Neural cell (in vitro differentiated cells): Measurements from ENCODE around the gene RAB3IL1. TPM values are rescaled to one million over a fixed set of nuclear protein-coding genes. Genes with fewer than 3 reads are reported as not detected.
"Not testable (repeated sequence)": the region's sequence is repeated elsewhere in the genome, so short reads cannot be mapped to it uniquely, and the experiment has no call there.

Experiments
- H2AFZ ChIP-seq: fragments of 200-600, 300-800 bp; sonication (generic), shearing (Covaris generic); 2 replicates; pipeline ENCODE4 v1.6.0; 2014; ENCODE audit warnings: low read depth, mild to moderate bottlenecking, antibody characterized with exemption, low read length, moderate library complexity
- H3F3A ChIP-seq: fragments of 200-600 bp; shearing (Covaris generic); 2 replicates; pipeline ENCODE4 v1.6.1; 2016; ENCODE audit warnings: mild to moderate bottlenecking, moderate library complexity, mixed read lengths, antibody characterized with exemption, low read length; ENCODE audit not compliant: insufficient read depth, poor library complexity, severe bottlenecking
- H3K27ac ChIP-seq: fragments of 200-600, 300-800 bp; sonication (generic), shearing (Covaris generic); 2 replicates; pipeline ENCODE4 v1.5.1; 2014; ENCODE audit warnings: mild to moderate bottlenecking, low read length, moderate library complexity
- H3K27me3 ChIP-seq: fragments of 300-800, 200-600 bp; sonication (generic), shearing (Covaris generic); 2 replicates; pipeline ENCODE4 v1.6.0; 2014; ENCODE audit warnings: mild to moderate bottlenecking, low read depth, low read length, moderate library complexity; ENCODE audit not compliant: insufficient read depth
- H3K36me3 ChIP-seq: fragments of 300-800, 200-600 bp; sonication (generic), shearing (Covaris generic); 2 replicates; pipeline ENCODE4 v1.5.1; 2014; ENCODE audit warnings: mild to moderate bottlenecking, antibody characterized with exemption, low read length, moderate library complexity; ENCODE audit not compliant: insufficient read depth
- H3K4me2 ChIP-seq: fragments of 300-800, 200-600 bp; sonication (generic), shearing (Covaris generic); 2 replicates; pipeline ENCODE4 v1.6.0; 2014; ENCODE audit warnings: mild to moderate bottlenecking, low read length
- H3K4me3 ChIP-seq: fragments of 300-800, 200-600 bp; sonication (generic), shearing (Covaris generic); 2 replicates; pipeline ENCODE4 v1.5.1; 2014; ENCODE audit warnings: mild to moderate bottlenecking, low read length, moderate library complexity
- H3K79me2 ChIP-seq: fragments of 200-600 bp; shearing (Covaris generic); replicated peaks from 2 replicates; pipeline ENCODE4 v1.6.0; 2014; ENCODE audit warnings: mild to moderate bottlenecking, low read length, moderate library complexity; ENCODE audit not compliant: insufficient read depth
- H3K9ac ChIP-seq: fragments of 300-800, 200-600 bp; sonication (generic), shearing (Covaris generic); 2 replicates; pipeline ENCODE4 v1.6.1; 2016; ENCODE audit warnings: mild to moderate bottlenecking, low read length, mixed read lengths
- H3K9me2 ChIP-seq: fragments of 200-600 bp; shearing (Covaris generic); 2 replicates; pipeline ENCODE4 v1.6.1; 2016; ENCODE audit warnings: mild to moderate bottlenecking, low read length, mixed read lengths; ENCODE audit not compliant: insufficient read depth
- H3K9me3 ChIP-seq: fragments of 200-600, 300-800 bp; sonication (generic), shearing (Covaris generic); 2 replicates; pipeline ENCODE4 v1.6.1; 2016; ENCODE audit warnings: mild to moderate bottlenecking, mixed run types, low read length, moderate library complexity, mixed read lengths
- H4K20me1 ChIP-seq: fragments of 200-600 bp; shearing (Covaris generic); 2 replicates; pipeline ENCODE4 v1.6.1; 2016; ENCODE audit warnings: mild to moderate bottlenecking, mixed run types; ENCODE audit not compliant: insufficient read depth
- EP300 ChIP-seq: fragments of 450-650 bp; conservative IDR thresholded peaks from 2 replicates; pipeline ENCODE4 v1.6.1; 2014; ENCODE audit warnings: antibody characterized with exemption, mild to moderate bottlenecking, moderate library complexity; ENCODE audit not compliant: poor library complexity, severe bottlenecking
- EZH2 ChIP-seq: fragments of 200-600, 300-800 bp; shearing (Covaris generic), sonication (generic); IDR thresholded peaks from 2 replicates; pipeline ENCODE4 v1.6.1; 2014; ENCODE audit warnings: antibody characterized with exemption, low read length, borderline replicate concordance, mild to moderate bottlenecking; ENCODE audit not compliant: insufficient read depth, poor library complexity, severe bottlenecking
- MXI1 ChIP-seq: fragments of 450-650 bp; conservative IDR thresholded peaks from 2 replicates; pipeline ENCODE4 v1.6.1; 2014; ENCODE audit warnings: antibody characterized with exemption, mild to moderate bottlenecking; ENCODE audit not compliant: poor library complexity, severe bottlenecking
- POLR2AphosphoS5 ChIP-seq: IDR thresholded peaks from 2 replicates; pipeline ENCODE4 v1.6.1; 2012
- RAD21 ChIP-seq: fragments of 450-650 bp; conservative IDR thresholded peaks from 2 replicates; pipeline ENCODE4 v1.6.1; 2014; ENCODE audit warnings: antibody characterized with exemption, mild to moderate bottlenecking, moderate library complexity
- SMC3 ChIP-seq: fragments of 450-650 bp; conservative IDR thresholded peaks from 2 replicates; pipeline ENCODE4 v1.6.1; 2014; ENCODE audit warnings: antibody characterized with exemption, mild to moderate bottlenecking, moderate library complexity; ENCODE audit not compliant: poor library complexity
- TAF1 ChIP-seq: IDR thresholded peaks from 2 replicates; pipeline ENCODE4 v1.6.1; 2012; ENCODE audit warnings: low read depth
- polyA plus RNA-seq: library from polyadenylated mRNA; depleted of rRNA; stranded (reverse); fragments of >200 nt; gene quantifications from 2 replicates; pipeline ENCODE4 v1.2.3, GENCODE V29; 2014
- TF ChIP-seq, protein P1 (sequence below): fragments of 450-650 bp; IDR thresholded peaks from 2 replicates; pipeline ENCODE4 v1.5.1; 2014; ENCODE audit warnings: antibody characterized with exemption, mild to moderate bottlenecking, moderate library complexity; ENCODE audit not compliant: poor library complexity, severe bottlenecking
- TF ChIP-seq, protein P2 (sequence below): IDR thresholded peaks from 2 replicates; pipeline ENCODE4 v1.6.1; 2012; ENCODE audit warnings: borderline replicate concordance

The RAB3IL1 gene
- polyA plus RNA-seq, 1 donor from 2014 or later = 1.6 TPM

DNA sequence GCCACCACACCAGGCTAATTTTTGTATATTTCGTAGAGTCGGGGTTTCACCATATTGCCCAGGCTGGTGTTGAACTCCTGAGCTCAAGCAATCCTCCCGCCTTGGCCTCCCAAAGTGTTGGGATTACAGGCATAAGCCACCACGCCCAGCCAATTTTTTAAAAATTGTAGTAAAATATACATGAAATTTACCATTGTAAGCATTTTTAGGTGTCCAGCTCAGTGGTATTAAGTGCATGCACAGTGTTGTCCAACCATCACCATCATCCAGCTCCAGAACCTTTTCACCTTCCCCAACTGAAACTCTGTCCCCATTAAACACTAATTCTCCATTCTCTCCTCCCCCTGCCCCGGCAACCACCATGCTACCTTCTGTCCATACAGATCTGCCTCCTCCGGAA is 34.5 kb downstream of the RAB3IL1 start:
- H4K20me1 ChIP-seq = no peaks in the 10 kb centered on the region
- H3K9ac ChIP-seq = no peak overlapping the region
- H3F3A ChIP-seq = no peaks in the 10 kb centered on the region
- no peak overlapping the region for H3K27ac ChIP-seq
- H3K27me3 ChIP-seq = no peaks in the 10 kb centered on the region
- H3K36me3 ChIP-seq = no peaks in the 10 kb centered on the region
- no peak overlapping the region for H3K4me3 ChIP-seq
- TF ChIP-seq TAF1 (no peak), RAD21 (no peak), SMC3 (no peak), EP300 (no peak)
- TF ChIP-seq, protein P1, sequence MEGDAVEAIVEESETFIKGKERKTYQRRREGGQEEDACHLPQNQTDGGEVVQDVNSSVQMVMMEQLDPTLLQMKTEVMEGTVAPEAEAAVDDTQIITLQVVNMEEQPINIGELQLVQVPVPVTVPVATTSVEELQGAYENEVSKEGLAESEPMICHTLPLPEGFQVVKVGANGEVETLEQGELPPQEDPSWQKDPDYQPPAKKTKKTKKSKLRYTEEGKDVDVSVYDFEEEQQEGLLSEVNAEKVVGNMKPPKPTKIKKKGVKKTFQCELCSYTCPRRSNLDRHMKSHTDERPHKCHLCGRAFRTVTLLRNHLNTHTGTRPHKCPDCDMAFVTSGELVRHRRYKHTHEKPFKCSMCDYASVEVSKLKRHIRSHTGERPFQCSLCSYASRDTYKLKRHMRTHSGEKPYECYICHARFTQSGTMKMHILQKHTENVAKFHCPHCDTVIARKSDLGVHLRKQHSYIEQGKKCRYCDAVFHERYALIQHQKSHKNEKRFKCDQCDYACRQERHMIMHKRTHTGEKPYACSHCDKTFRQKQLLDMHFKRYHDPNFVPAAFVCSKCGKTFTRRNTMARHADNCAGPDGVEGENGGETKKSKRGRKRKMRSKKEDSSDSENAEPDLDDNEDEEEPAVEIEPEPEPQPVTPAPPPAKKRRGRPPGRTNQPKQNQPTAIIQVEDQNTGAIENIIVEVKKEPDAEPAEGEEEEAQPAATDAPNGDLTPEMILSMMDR = no peak
- TF ChIP-seq, protein P2, sequence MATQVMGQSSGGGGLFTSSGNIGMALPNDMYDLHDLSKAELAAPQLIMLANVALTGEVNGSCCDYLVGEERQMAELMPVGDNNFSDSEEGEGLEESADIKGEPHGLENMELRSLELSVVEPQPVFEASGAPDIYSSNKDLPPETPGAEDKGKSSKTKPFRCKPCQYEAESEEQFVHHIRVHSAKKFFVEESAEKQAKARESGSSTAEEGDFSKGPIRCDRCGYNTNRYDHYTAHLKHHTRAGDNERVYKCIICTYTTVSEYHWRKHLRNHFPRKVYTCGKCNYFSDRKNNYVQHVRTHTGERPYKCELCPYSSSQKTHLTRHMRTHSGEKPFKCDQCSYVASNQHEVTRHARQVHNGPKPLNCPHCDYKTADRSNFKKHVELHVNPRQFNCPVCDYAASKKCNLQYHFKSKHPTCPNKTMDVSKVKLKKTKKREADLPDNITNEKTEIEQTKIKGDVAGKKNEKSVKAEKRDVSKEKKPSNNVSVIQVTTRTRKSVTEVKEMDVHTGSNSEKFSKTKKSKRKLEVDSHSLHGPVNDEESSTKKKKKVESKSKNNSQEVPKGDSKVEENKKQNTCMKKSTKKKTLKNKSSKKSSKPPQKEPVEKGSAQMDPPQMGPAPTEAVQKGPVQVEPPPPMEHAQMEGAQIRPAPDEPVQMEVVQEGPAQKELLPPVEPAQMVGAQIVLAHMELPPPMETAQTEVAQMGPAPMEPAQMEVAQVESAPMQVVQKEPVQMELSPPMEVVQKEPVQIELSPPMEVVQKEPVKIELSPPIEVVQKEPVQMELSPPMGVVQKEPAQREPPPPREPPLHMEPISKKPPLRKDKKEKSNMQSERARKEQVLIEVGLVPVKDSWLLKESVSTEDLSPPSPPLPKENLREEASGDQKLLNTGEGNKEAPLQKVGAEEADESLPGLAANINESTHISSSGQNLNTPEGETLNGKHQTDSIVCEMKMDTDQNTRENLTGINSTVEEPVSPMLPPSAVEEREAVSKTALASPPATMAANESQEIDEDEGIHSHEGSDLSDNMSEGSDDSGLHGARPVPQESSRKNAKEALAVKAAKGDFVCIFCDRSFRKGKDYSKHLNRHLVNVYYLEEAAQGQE = no peak
- no peaks in the 10 kb centered on the region for H3K9me3 ChIP-seq
- H2AFZ ChIP-seq = no peak overlapping the region
- H3K79me2 ChIP-seq = no peaks in the 10 kb centered on the region
- H3K9me2 ChIP-seq = no peaks in the 10 kb centered on the region
- H3K4me2 ChIP-seq = no peak overlapping the region

DNA sequence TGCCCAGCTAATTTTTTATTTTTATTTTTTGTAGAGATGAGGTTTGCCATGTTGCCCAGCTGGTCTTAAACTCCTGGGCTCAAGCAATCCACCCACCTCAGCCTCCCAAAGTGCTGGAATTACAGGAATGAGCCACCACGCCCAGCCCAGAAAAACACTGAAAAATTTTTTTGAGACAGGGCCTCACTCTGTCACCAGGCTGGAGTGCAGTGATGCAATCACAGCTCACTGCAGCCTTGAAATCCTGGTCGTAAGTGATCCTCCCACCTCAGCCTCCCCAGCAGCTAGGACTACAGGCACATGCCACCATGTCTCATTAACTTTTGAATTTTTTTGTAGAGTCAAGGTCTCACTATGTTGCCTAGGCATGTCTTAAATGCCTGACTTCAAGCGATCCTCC is 35.1 kb downstream of the RAB3IL1 start:
- not testable (repeated sequence) for H3K79me2 ChIP-seq

DNA sequence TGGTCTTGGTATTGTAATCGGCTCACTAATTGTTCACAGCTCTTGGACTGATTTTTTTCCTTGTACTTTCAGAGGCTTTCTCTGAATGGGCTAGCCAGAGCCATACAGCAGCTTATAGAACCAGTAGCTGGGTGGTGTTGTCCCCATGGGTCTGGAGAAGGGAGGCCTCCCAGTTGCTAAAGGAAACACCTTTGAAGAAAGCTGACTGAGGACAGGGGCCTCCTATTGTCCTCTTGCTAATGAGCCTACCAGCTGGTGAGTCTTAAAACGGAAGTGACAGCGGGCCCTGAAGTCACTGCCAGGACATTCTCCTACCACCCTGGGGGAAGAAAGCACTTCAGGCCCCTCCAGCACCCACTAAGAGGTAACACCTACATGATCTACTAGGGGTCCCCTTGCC is 36.0 kb downstream of the RAB3IL1 start:
- no peaks in the 10 kb centered on the region for H3K79me2 ChIP-seq
- no peaks in the 10 kb centered on the region for H3F3A ChIP-seq
- H3K27me3 ChIP-seq = no peaks in the 10 kb centered on the region
- TF ChIP-seq, protein P1 = no peak
- TF ChIP-seq MXI1 = no peak
- no peak for TF ChIP-seq RAD21
- no peak for TF ChIP-seq POLR2AphosphoS5
- no peak for TF ChIP-seq TAF1
- TF ChIP-seq EP300 = no peak
- no peak for TF ChIP-seq SMC3
- TF ChIP-seq, protein P2 = no peak
- TF ChIP-seq EZH2 = no peak
- no peak overlapping the region for H2AFZ ChIP-seq
- H3K36me3 ChIP-seq = no peaks in the 10 kb centered on the region
- H3K9me2 ChIP-seq = no peaks in the 10 kb centered on the region
- no peaks in the 10 kb centered on the region for H3K9me3 ChIP-seq
- no peak overlapping the region for H3K9ac ChIP-seq
- H3K27ac ChIP-seq = no peak overlapping the region
- no peak overlapping the region for H3K4me3 ChIP-seq
- no peak overlapping the region for H3K4me2 ChIP-seq
- H4K20me1 ChIP-seq = no peaks in the 10 kb centered on the region

More for the DNA sequence above, 35.1 kb downstream of the RAB3IL1 start:
- not testable (repeated sequence) for H3F3A ChIP-seq, H3K4me3 ChIP-seq, H3K4me2 ChIP-seq, H4K20me1 ChIP-seq, H3K36me3 ChIP-seq, H3K9ac ChIP-seq, H3K9me2 ChIP-seq, H2AFZ ChIP-seq, H3K27ac ChIP-seq, H3K27me3 ChIP-seq, H3K9me3 ChIP-seq
